Osteoblast (primary cell): ENCODE data around the gene CARMIL1. TPM values are rescaled to one million over a fixed set of nuclear protein-coding genes. Genes with fewer than 3 reads are reported as not detected.

ENCODE experiments used
- DNase-seq: peaks from one replicate; pipeline ENCODE4 v3.0.0; 2011; ENCODE audit warnings: low spot score, mixed read lengths; ENCODE audit not compliant: insufficient read length; ENCODE audit errors: missing footprints
- H2AFZ ChIP-seq: 2 replicates; pipeline ENCODE4 v1.6.0; 2011; ENCODE audit warnings: mild to moderate bottlenecking, low read length
- H3K27ac ChIP-seq: 2 replicates; pipeline ENCODE4 v1.5.1; 2011; ENCODE audit warnings: mild to moderate bottlenecking, low read depth, low read length, moderate library complexity
- H3K27me3 ChIP-seq: 2 replicates; pipeline ENCODE4 v1.6.0; 2012; ENCODE audit warnings: mild to moderate bottlenecking, control low read depth, inconsistent platforms, low read length, moderate library complexity; ENCODE audit not compliant: insufficient read depth
- H3K36me3 ChIP-seq: 2 replicates; pipeline ENCODE4 v1.5.1; 2011; ENCODE audit warnings: mild to moderate bottlenecking, low read length, control low read depth, moderate library complexity; ENCODE audit not compliant: insufficient read depth
- H3K4me1 ChIP-seq: 2 replicates; pipeline ENCODE4 v1.5.1; 2011; ENCODE audit warnings: mild to moderate bottlenecking, low read length, control low read depth, moderate library complexity; ENCODE audit not compliant: insufficient read depth
- H3K4me2 ChIP-seq: 2 replicates; pipeline ENCODE4 v1.6.0; 2011; ENCODE audit warnings: mild to moderate bottlenecking, low read length; ENCODE audit not compliant: insufficient read depth
- H3K4me3 ChIP-seq: fragments of 200-600 bp; sonication (generic); 3 replicates; pipeline ENCODE4 v1.5.1; 2012; ENCODE audit warnings: mild to moderate bottlenecking, low read length, inconsistent platforms; ENCODE audit not compliant: insufficient read depth
- H3K79me2 ChIP-seq: 2 replicates; pipeline ENCODE4 v1.6.0; 2012; ENCODE audit warnings: mild to moderate bottlenecking, low read length, control low read depth, inconsistent platforms; ENCODE audit not compliant: insufficient read depth
- H3K9me3 ChIP-seq: 2 replicates; pipeline ENCODE4 v1.5.1; 2011; ENCODE audit warnings: low read depth, low read length, control low read depth
- H4K20me1 ChIP-seq: 2 replicates; pipeline ENCODE4 v1.6.0; 2012; ENCODE audit warnings: mild to moderate bottlenecking, low read length, control low read depth; ENCODE audit not compliant: insufficient read depth
- CTCF ChIP-seq: IDR thresholded peaks from 2 replicates; pipeline ENCODE4 v1.5.1; 2011; ENCODE audit warnings: mild to moderate bottlenecking, low read depth, low read length, moderate library complexity; ENCODE audit errors: extremely low read depth
- total RNA-seq: library from RNA; depleted of rRNA; stranded (reverse); fragments of >200 nt; gene quantifications from 2 replicates; pipeline ENCODE4 v1.2.3, GENCODE V29; 2012

The CARMIL1 gene
- total RNA-seq, 1 donor: 25.7 TPM

GRCh38 chr6:25487012-25487411, 207.8 kb downstream of the CARMIL1 start:
- H3K27ac ChIP-seq: no peak overlapping the region
- TF ChIP-seq CTCF: no peak
- H4K20me1 ChIP-seq: no peaks in the 10 kb centered on the region
- H3K79me2 ChIP-seq: no peaks in the 10 kb centered on the region
- no peak overlapping the region for H3K4me2 ChIP-seq
- no peak for DNase-seq
- no peak overlapping the region for H2AFZ ChIP-seq
- H3K4me3 ChIP-seq: no peak overlapping the region
- H3K36me3 ChIP-seq: no peaks in the 10 kb centered on the region
- no peaks in the 10 kb centered on the region for H3K9me3 ChIP-seq
- H3K27me3 ChIP-seq: no peaks in the 10 kb centered on the region
- H3K4me1 ChIP-seq: no peaks in the 10 kb centered on the region

GRCh38 chr6:25488156-25488555, 209.0 kb downstream of the CARMIL1 start:
- Histone ChIP-seq H3K4me3 (no peak overlapping the region), H3K9me3 (no peaks in the 10 kb centered on the region), H4K20me1 (no peaks in the 10 kb centered on the region), H3K27ac (no peak overlapping the region), H3K4me2 (no peak overlapping the region), H3K79me2 (no peaks in the 10 kb centered on the region), H2AFZ (no peak overlapping the region), H3K36me3 (no peaks in the 10 kb centered on the region), H3K4me1 (no peaks in the 10 kb centered on the region), H3K27me3 (no peaks in the 10 kb centered on the region)
- no peak for DNase-seq
- TF ChIP-seq CTCF: no peak

- peak overlapping the region; percentile 7 for H2AFZ ChIP-seq
- DNase-seq: no peak
- no peaks in the 10 kb centered on the region for H3K79me2 ChIP-seq
- H3K4me3 ChIP-seq: no peak overlapping the region
- no peaks in the 10 kb centered on the region for H3K4me1 ChIP-seq
- no peak overlapping the region for H3K27ac ChIP-seq
- no peaks in the 10 kb centered on the region for H3K9me3 ChIP-seq
- H3K36me3 ChIP-seq: no peaks in the 10 kb centered on the region
- no peak overlapping the region for H3K4me2 ChIP-seq
- no peaks in the 10 kb centered on the region for H4K20me1 ChIP-seq
- TF ChIP-seq CTCF: no peak
- no peaks in the 10 kb centered on the region for H3K27me3 ChIP-seq
Observed at GRCh38 chr6:25489399-25489798, 210.2 kb downstream of the CARMIL1 start.

GRCh38 chr6:25490018-25490801, 211.0 kb downstream of the CARMIL1 start:
- Histone ChIP-seq H3K9me3 (no peaks in the 10 kb centered on the region), H3K79me2 (no peaks in the 10 kb centered on the region), H3K4me3 (no peak overlapping the region), H2AFZ (peak overlapping the region; percentile 38), H3K27me3 (no peaks in the 10 kb centered on the region), H3K27ac (no peak overlapping the region), H3K4me2 (no peak overlapping the region), H3K36me3 (no peaks in the 10 kb centered on the region), H3K4me1 (no peaks in the 10 kb centered on the region), H4K20me1 (no peaks in the 10 kb centered on the region)
- peak; percentile 87 for TF ChIP-seq CTCF
- DNase-seq: peak; percentile 86
